H1 (cell line): ENCODE measurements around the gene CSNK1A1. TPM values are rescaled to one million over a fixed set of nuclear protein-coding genes. Genes with fewer than 3 reads are reported as not detected.

Experiments
- CTCF ChIA-PET: fragments of 300-600 bp; sonication (Branson Sonifier 250); formaldehyde crosslinking; loops from one replicate; lab custom pipeline; 2021; ENCODE audit not compliant: partially characterized antibody; lab: Charles Lee
- POLR2A ChIA-PET: fragments of 300-600 bp; sonication (Branson Sonifier 250); formaldehyde crosslinking; loops from one replicate; lab custom pipeline; 2021; ENCODE audit warnings: inconsistent platforms; ENCODE audit not compliant: partially characterized antibody; lab: Charles Lee
- DNase-seq, 2 experiments: peaks; one replicate each; pipeline versions ENCODE4 v3.0.0 to v3.0.0-alpha.2; 2010 to 2022; ENCODE audit warnings: low spot score in 2 of 2, low read depth in 1 of 2, mixed read lengths in 1 of 2
- FAIRE-seq: peaks from 2 replicates; lab custom pipeline; 2011; peaks lifted over from hg19 to GRCh38; lab: Jason Lieb, UNC
- H2AFZ ChIP-seq: 2 replicates; pipeline ENCODE4 v1.8.1; 2012; ENCODE audit warnings: low read length, inconsistent platforms
- H2AK5ac ChIP-seq: 2 replicates; pipeline ENCODE4 v1.6.1; 2013; ENCODE audit warnings: low read depth, low read length
- H2BK120ac ChIP-seq: replicated peaks from 2 replicates; pipeline ENCODE3; 2013; ENCODE audit warnings: low read depth, low read length, inconsistent platforms
- H2BK12ac ChIP-seq: 2 replicates; pipeline ENCODE4 v1.6.1; 2013; ENCODE audit warnings: low read depth, low read length
- H2BK15ac ChIP-seq: 2 replicates; pipeline ENCODE4 v1.6.1; 2013; ENCODE audit warnings: low read length
- H2BK20ac ChIP-seq: 2 replicates; pipeline ENCODE4 v1.6.1; 2013; ENCODE audit warnings: low read length
- H2BK5ac ChIP-seq: 2 replicates; pipeline ENCODE4 v1.6.1; 2013; ENCODE audit warnings: low read depth, low read length
- H3K14ac ChIP-seq: 2 replicates; pipeline ENCODE4 v1.6.1; 2013; ENCODE audit warnings: inconsistent platforms; ENCODE audit not compliant: insufficient read length
- H3K18ac ChIP-seq: 2 replicates; pipeline ENCODE4 v1.6.1; 2013; ENCODE audit warnings: low read length; ENCODE audit errors: extremely low read depth
- H3K23ac ChIP-seq: 2 replicates; pipeline ENCODE4 v1.6.1; 2013; ENCODE audit warnings: inconsistent platforms; ENCODE audit not compliant: insufficient read length
- H3K23me2 ChIP-seq: 2 replicates; pipeline ENCODE4 v1.6.1; 2013; ENCODE audit warnings: low read depth, low read length
- H3K27ac ChIP-seq: 2 replicates; pipeline ENCODE4 v1.6.1; 2011; ENCODE audit warnings: low read depth, low read length, inconsistent platforms
- H3K27me3 ChIP-seq, 4 experiments: replicated peaks in 1 of 4; 1 replicate in 1 of 4; 2 replicates in 3 of 4; pipeline versions ENCODE4 v1.6.1 to v1.8.1; 2011 to 2013; ENCODE audit warnings: low read length in 3 of 4, mild to moderate bottlenecking in 3 of 4, inconsistent platforms in 2 of 4, mixed read lengths in 2 of 4, moderate library complexity in 1 of 4; ENCODE audit not compliant: control insufficient read depth in 3 of 4, insufficient read depth in 3 of 4; ENCODE audit errors: extremely low read depth in 1 of 4
- H3K36me3 ChIP-seq, 4 experiments: 2 replicates each; pipeline versions ENCODE4 v1.6.1 to v1.8.1; 2011 to 2013; ENCODE audit warnings: mild to moderate bottlenecking in 4 of 4, low read length in 3 of 4, moderate library complexity in 2 of 4, control low read depth in 1 of 4, inconsistent platforms in 1 of 4; ENCODE audit not compliant: insufficient read depth in 4 of 4, control insufficient read depth in 2 of 4
- H3K4ac ChIP-seq: replicated peaks from 2 replicates; pipeline ENCODE3; 2013; ENCODE audit warnings: low read length, low read depth, mixed read lengths, inconsistent platforms; ENCODE audit not compliant: insufficient read length
- H3K4me1 ChIP-seq, 4 experiments: replicated peaks in 1 of 4; 1 replicate in 1 of 4; 2 replicates in 3 of 4; pipeline versions ENCODE4 v1.6.1 to v1.8.1; 2011 to 2013; ENCODE audit warnings: low read length in 3 of 4, inconsistent platforms in 2 of 4, mixed read lengths in 1 of 4; ENCODE audit not compliant: insufficient read depth in 4 of 4, control insufficient read depth in 3 of 4
- H3K4me2 ChIP-seq, 2 experiments: 2 replicates each; pipeline versions ENCODE4 v1.6.1 to v1.8.1; 2011 to 2013; ENCODE audit warnings: low read depth in 2 of 2, low read length in 2 of 2, control low read depth in 1 of 2, inconsistent platforms in 1 of 2, mild to moderate bottlenecking in 1 of 2; ENCODE audit not compliant: insufficient read depth in 1 of 2
- H3K4me3 ChIP-seq, 4 experiments: fragments of 200-600, 300-600 bp in 1 of 4; sonication (generic), shearing (Covaris generic), sonication (Bioruptor Twin) in 1 of 4; 2 replicates each; pipeline versions ENCODE4 v1.5.1 to v1.8.1; 2011 to 2016; ENCODE audit warnings: low read length in 4 of 4, low read depth in 3 of 4, control low read depth in 2 of 4, inconsistent platforms in 2 of 4, mild to moderate bottlenecking in 2 of 4, mixed read lengths in 1 of 4, moderate library complexity in 1 of 4; ENCODE audit not compliant: insufficient read depth in 2 of 4; ENCODE audit errors: extremely low read depth in 1 of 4
- H3K56ac ChIP-seq: replicated peaks from 2 replicates; pipeline ENCODE3; 2013; ENCODE audit warnings: low read depth, mild to moderate bottlenecking, mixed read lengths, low read length, inconsistent platforms; ENCODE audit not compliant: insufficient read length
- H3K79me1 ChIP-seq: 2 replicates; pipeline ENCODE4 v1.6.1; 2013; ENCODE audit warnings: low read depth, low read length, control low read depth
- H3K79me2 ChIP-seq, 2 experiments: 2 replicates each; pipeline versions ENCODE4 v1.6.1 to v1.8.1; 2012 to 2013; ENCODE audit warnings: low read length in 2 of 2, mild to moderate bottlenecking in 2 of 2, inconsistent platforms in 1 of 2; ENCODE audit not compliant: insufficient read depth in 2 of 2, control insufficient read depth in 1 of 2
- H3K9ac ChIP-seq, 4 experiments: replicated peaks in 1 of 4; 1 replicate in 1 of 4; 2 replicates in 3 of 4; pipeline versions ENCODE4 v1.6.1 to v1.8.1; 2011 to 2013; ENCODE audit warnings: low read depth in 3 of 4, low read length in 3 of 4, control low read depth in 2 of 4, mild to moderate bottlenecking in 2 of 4, moderate library complexity in 2 of 4, inconsistent platforms in 1 of 4; ENCODE audit errors: extremely low read depth in 1 of 4
- H3K9me3 ChIP-seq, 2 experiments: 2 replicates each; pipeline versions ENCODE4 v1.6.1 to v1.8.1; 2012 to 2013; ENCODE audit warnings: mild to moderate bottlenecking in 2 of 2, moderate library complexity in 2 of 2, control low read depth in 1 of 2, inconsistent platforms in 1 of 2, low read depth in 1 of 2, low read length in 1 of 2, mixed read lengths in 1 of 2; ENCODE audit not compliant: insufficient read depth in 2 of 2
- H4K20me1 ChIP-seq, 2 experiments: replicated peaks in 1 of 2; 2 replicates each; pipeline versions ENCODE3 to v1.8.1; 2011 to 2013; ENCODE audit warnings: inconsistent platforms in 2 of 2, low read length in 2 of 2, mild to moderate bottlenecking in 1 of 2; ENCODE audit not compliant: insufficient read depth in 2 of 2, control insufficient read depth in 1 of 2
- H4K5ac ChIP-seq: 2 replicates; pipeline ENCODE4 v1.6.1; 2013; ENCODE audit warnings: low read length, low read depth, mixed read lengths, inconsistent platforms; ENCODE audit not compliant: insufficient read length
- H4K8ac ChIP-seq: 2 replicates; pipeline ENCODE4 v1.8.0; 2013; ENCODE audit warnings: mild to moderate bottlenecking, moderate library complexity, low read length, inconsistent platforms; ENCODE audit not compliant: insufficient read depth; ENCODE audit errors: extremely low read depth
- H4K91ac ChIP-seq: replicated peaks from 2 replicates; pipeline ENCODE3; 2013; ENCODE audit warnings: low read length, mixed read lengths, inconsistent platforms; ENCODE audit not compliant: insufficient read length
- EZH2 ChIP-seq: fragments of 200-600 bp; sonication (generic); IDR thresholded peaks from 2 replicates; pipeline ENCODE4 v1.7.1; 2012; ENCODE audit warnings: low read depth, mild to moderate bottlenecking, moderate library complexity, low read length, inconsistent platforms; ENCODE audit not compliant: severe bottlenecking
- KDM5A ChIP-seq: fragments of 200-600 bp; IDR thresholded peaks from 2 replicates; pipeline ENCODE4 v1.7.1; 2012; ENCODE audit warnings: mild to moderate bottlenecking, low read length, inconsistent platforms, mixed read lengths
- YY1 ChIP-seq: IDR thresholded peaks from 2 replicates; pipeline ENCODE4 v1.6.1; 2011; ENCODE audit warnings: low read depth, mild to moderate bottlenecking, low read length
- WGBS, 2 experiments: shearing (Covaris generic) in 1 of 2; methylation state at CpG; one replicate each; pipeline versions ENCODE4 v1.1.6 to v1.1.7; 2013 to 2015; ENCODE audit warnings: low lambda C conversion rate in 2 of 2, mixed read lengths in 2 of 2, inconsistent platforms in 1 of 2, low coverage in 1 of 2, missing lambda C conversion rate in 1 of 2; ENCODE audit not compliant: insufficient replicate concordance in 2 of 2, insufficient coverage in 1 of 2, insufficient read length in 1 of 2; ENCODE audit errors: extremely low coverage in 1 of 2, missing lambda C conversion rate in 1 of 2; 5-methylcytosine and 5-hydroxymethylcytosine counted together
- polyA plus RNA-seq, 7 experiments: library from polyadenylated mRNA; depleted of rRNA in 3 of 7; stranded (reverse) in 5 of 7; unstranded in 2 of 7; fragments of >200 nt in 5 of 7; fragments of 200-250 nt in 2 of 7; gene quantifications; 1 replicate in 5 of 7; 2 replicates in 1 of 7; 4 replicates in 1 of 7; pipeline versions ENCODE4 v1.2.1 to v1.2.3, GENCODE V29; 2011 to 2013; ENCODE audit warnings: missing spikeins in 2 of 7, mixed read lengths in 2 of 7
- total RNA-seq: library from RNA; stranded (reverse); fragmentation: NEBNext Ultra II Directional; extraction: Animal tissue kit (Norgen Biotek cat#: 25700); gene quantifications from 2 replicates; pipeline ENCODE4 v1.2.1, GENCODE V29; 2021
- TF ChIP-seq, protein P1 (sequence below), 3 experiments: IDR thresholded peaks; 1 replicate in 2 of 3; 2 replicates in 1 of 3; pipeline versions ENCODE4 v1.5.1 to v1.6.1; 2011; ENCODE audit warnings: low read length in 3 of 3, mild to moderate bottlenecking in 3 of 3, inconsistent platforms in 2 of 3, low read depth in 1 of 3, moderate library complexity in 1 of 3; ENCODE audit not compliant: insufficient read depth in 1 of 3; ENCODE audit errors: control extremely low read depth in 1 of 3

CSNK1A1 gene
- total and polyA plus RNA-seq, 2 of the 8 experiments (the other 6 are each of a cell fraction or from before 2014, with no cell fraction given), result 61.2 to 244 TPM

DNA sequence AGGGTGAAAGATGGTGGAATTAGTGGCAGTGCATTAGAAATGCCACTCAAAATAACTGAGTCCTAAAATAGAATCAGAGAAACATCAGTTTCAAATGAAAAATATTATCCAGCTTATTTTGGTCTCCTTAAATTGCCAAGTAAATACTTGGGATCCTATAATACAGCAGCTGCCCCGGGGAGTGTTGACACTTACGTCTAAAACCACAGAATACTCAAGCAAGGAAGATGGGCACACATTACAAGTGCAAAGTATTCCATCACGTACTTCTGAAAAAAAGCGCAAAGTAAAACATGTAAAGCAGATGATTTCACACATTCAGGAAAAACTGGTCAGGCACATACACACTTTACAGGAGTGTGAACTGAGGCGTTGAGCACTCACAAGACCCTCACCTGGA is 27.7 kb upstream of the CSNK1A1 start:
- Histone ChIP-seq H3K18ac (no peak overlapping the region), H3K23me2 (peaks cover 10% of the 10 kb centered on the region), H3K4me2 (no peak overlapping the region), H3K4ac (no peak overlapping the region), H4K20me1 (no peaks in the 10 kb centered on the region), H3K23ac (no peak overlapping the region), H3K36me3 (no peaks in the 10 kb centered on the region), H2AFZ (no peak overlapping the region), H3K79me1 (no peaks in the 10 kb centered on the region), H2BK120ac (no peak overlapping the region), H3K9me3 (no peaks in the 10 kb centered on the region), H3K14ac (no peak overlapping the region), H2BK15ac (no peak overlapping the region), H2BK20ac (no peak overlapping the region), H3K9ac (no peak overlapping the region), H4K8ac (no peak overlapping the region), H2BK12ac (no peak overlapping the region), H3K56ac (no peak overlapping the region), H3K4me1 (peaks cover 0 to 14% (median 5%) of the 10 kb centered on the region in 4 experiments; a peak in 6 of 7 replicates), H3K79me2 (no peaks in the 10 kb centered on the region), H2AK5ac (no peak overlapping the region), H4K91ac (no peak overlapping the region), H3K27me3 (peaks cover 0 to 18% (median 13%) of the 10 kb centered on the region in 4 experiments; a peak in 6 of 7 replicates), H4K5ac (no peak overlapping the region), H3K27ac (no peak overlapping the region), H3K4me3 (no peak overlapping the region), H2BK5ac (no peak overlapping the region)
- FAIRE-seq (no peak), DNase-seq (no peak)
- ChIA-PET POLR2A (interaction anchor here (1.4 kb wide), 1 partner anchor 29 kb away, joined by 3 read pairs; no protein-coding TSS in a partner anchor), CTCF (interaction anchor here (0.7 to 5.6 kb wide), 5 partner anchors 10 to 139 kb away, joined by 3 to 33 read pairs (median 3); no protein-coding TSS in a partner anchor)
- TF ChIP-seq, protein P1, sequence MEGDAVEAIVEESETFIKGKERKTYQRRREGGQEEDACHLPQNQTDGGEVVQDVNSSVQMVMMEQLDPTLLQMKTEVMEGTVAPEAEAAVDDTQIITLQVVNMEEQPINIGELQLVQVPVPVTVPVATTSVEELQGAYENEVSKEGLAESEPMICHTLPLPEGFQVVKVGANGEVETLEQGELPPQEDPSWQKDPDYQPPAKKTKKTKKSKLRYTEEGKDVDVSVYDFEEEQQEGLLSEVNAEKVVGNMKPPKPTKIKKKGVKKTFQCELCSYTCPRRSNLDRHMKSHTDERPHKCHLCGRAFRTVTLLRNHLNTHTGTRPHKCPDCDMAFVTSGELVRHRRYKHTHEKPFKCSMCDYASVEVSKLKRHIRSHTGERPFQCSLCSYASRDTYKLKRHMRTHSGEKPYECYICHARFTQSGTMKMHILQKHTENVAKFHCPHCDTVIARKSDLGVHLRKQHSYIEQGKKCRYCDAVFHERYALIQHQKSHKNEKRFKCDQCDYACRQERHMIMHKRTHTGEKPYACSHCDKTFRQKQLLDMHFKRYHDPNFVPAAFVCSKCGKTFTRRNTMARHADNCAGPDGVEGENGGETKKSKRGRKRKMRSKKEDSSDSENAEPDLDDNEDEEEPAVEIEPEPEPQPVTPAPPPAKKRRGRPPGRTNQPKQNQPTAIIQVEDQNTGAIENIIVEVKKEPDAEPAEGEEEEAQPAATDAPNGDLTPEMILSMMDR (IDR thresholded peaks at IDR 0.05; ENCODE audit: control extremely low read depth in 1 of 3, insufficient read depth in 1 of 3, low read depth in 1 of 3, low read length in 3 of 3), result no peak
- TF ChIP-seq EZH2 (no peak), KDM5A (no peak), YY1 (no peak)
- WGBS, 2 experiments, result 81% methylated on average over 5 of the region's 5 CpGs; no CpG with 5 or more reads in 1 of the 2 experiments
